ENCODE measurements around the gene SOWAHC. TPM values are rescaled to one million over a fixed set of nuclear protein-coding genes. Genes with fewer than 3 reads are reported as not detected.

The SOWAHC gene
- polyA plus RNA-seq, 1 donor from 2014 or later: 5.8 TPM

GRCh38 chr2:109607766-109608165 is 6.4 kb upstream of the SOWAHC start:
- no peak overlapping the region for H3K4me2 ChIP-seq (ENCODE audit: low read length)
- peaks cover 72% of the 10 kb centered on the region for H3K79me2 ChIP-seq (replicated peaks; ENCODE audit: insufficient read depth, low read length)
- H3K9ac ChIP-seq (ENCODE audit: low read length): no peak overlapping the region
- H3K9me3 ChIP-seq (ENCODE audit: low read length): no peaks in the 10 kb centered on the region
- H3K27me3 ChIP-seq (ENCODE audit: insufficient read depth, low read depth, low read length): no peaks in the 10 kb centered on the region
- no peaks in the 10 kb centered on the region for H3K36me3 ChIP-seq (ENCODE audit: insufficient read depth, low read length)
- no peaks in the 10 kb centered on the region for H4K20me1 ChIP-seq (ENCODE audit: insufficient read depth)
- no peaks in the 10 kb centered on the region for H3K9me2 ChIP-seq (ENCODE audit: insufficient read depth, low read length)
- TF ChIP-seq POLR2AphosphoS5 (IDR thresholded peaks at IDR 0.05) (no peak), EZH2 (IDR thresholded peaks at IDR 0.05; ENCODE audit: borderline replicate concordance, insufficient read depth, low read length, poor library complexity, severe bottlenecking) (no peak), SMC3 (conservative IDR thresholded peaks at IDR 0.05; ENCODE audit: poor library complexity) (no peak), TAF1 (IDR thresholded peaks at IDR 0.05; ENCODE audit: low read depth) (no peak), EP300 (conservative IDR thresholded peaks at IDR 0.05; ENCODE audit: poor library complexity, severe bottlenecking) (no peak), MXI1 (conservative IDR thresholded peaks at IDR 0.05; ENCODE audit: poor library complexity, severe bottlenecking) (no peak), REST (IDR thresholded peaks at IDR 0.05; ENCODE audit: borderline replicate concordance) (no peak), RAD21 (conservative IDR thresholded peaks at IDR 0.05) (no peak)
- TF ChIP-seq, protein P1, sequence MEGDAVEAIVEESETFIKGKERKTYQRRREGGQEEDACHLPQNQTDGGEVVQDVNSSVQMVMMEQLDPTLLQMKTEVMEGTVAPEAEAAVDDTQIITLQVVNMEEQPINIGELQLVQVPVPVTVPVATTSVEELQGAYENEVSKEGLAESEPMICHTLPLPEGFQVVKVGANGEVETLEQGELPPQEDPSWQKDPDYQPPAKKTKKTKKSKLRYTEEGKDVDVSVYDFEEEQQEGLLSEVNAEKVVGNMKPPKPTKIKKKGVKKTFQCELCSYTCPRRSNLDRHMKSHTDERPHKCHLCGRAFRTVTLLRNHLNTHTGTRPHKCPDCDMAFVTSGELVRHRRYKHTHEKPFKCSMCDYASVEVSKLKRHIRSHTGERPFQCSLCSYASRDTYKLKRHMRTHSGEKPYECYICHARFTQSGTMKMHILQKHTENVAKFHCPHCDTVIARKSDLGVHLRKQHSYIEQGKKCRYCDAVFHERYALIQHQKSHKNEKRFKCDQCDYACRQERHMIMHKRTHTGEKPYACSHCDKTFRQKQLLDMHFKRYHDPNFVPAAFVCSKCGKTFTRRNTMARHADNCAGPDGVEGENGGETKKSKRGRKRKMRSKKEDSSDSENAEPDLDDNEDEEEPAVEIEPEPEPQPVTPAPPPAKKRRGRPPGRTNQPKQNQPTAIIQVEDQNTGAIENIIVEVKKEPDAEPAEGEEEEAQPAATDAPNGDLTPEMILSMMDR (IDR thresholded peaks at IDR 0.05; ENCODE audit: poor library complexity, severe bottlenecking): no peak
- H3K27ac ChIP-seq (ENCODE audit: low read length): no peak overlapping the region
- H3F3A ChIP-seq (ENCODE audit: insufficient read depth, low read length, poor library complexity, severe bottlenecking): no peaks in the 10 kb centered on the region
- H3K4me3 ChIP-seq (ENCODE audit: low read length): no peak overlapping the region
- H2AFZ ChIP-seq (ENCODE audit: low read depth, low read length): no peak overlapping the region

DNA sequence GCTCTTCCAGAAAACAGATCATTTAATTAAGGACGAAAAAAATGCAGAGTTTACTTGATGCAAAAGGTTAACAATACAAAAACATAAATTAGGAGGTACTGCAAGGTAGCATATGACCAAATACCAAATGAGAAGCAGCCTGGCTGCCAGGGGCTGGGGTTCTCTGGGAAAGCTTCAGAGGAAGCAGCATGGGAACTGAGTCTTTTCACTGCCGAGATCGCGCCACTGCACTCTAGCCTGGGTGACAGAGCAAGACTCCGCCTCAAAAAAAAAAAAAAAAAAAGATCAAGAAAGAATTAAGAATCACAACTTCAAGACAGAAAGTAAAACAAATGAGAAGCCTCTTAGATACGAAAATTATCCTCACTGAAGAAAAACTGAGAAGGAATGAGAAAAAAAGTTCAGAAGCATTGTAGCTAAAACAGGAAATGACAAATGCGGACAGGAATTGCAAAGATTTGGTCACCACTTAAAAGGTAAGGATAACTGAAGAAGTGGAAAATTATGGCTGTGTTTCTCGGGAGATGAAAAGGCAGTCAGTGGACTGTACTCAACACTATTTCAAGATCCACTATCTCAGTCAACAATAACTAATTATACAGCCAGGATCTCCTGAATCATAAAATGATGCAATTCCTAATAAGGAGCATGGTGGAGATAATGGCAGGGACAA is 4.7 kb upstream of the SOWAHC start:
- Histone ChIP-seq H3K27ac (ENCODE audit: low read length) (no peak overlapping the region), H3K4me3 (ENCODE audit: low read length) (no peak overlapping the region), H2AFZ (ENCODE audit: low read depth, low read length) (no peak overlapping the region), H3K9me3 (ENCODE audit: low read length) (no peaks in the 10 kb centered on the region), H4K20me1 (ENCODE audit: insufficient read depth) (no peaks in the 10 kb centered on the region), H3K9me2 (ENCODE audit: insufficient read depth, low read length) (no peaks in the 10 kb centered on the region), H3K4me2 (ENCODE audit: low read length) (no peak overlapping the region), H3K9ac (ENCODE audit: low read length) (no peak overlapping the region), H3F3A (ENCODE audit: insufficient read depth, low read length, poor library complexity, severe bottlenecking) (no peaks in the 10 kb centered on the region), H3K36me3 (ENCODE audit: insufficient read depth, low read length) (no peaks in the 10 kb centered on the region), H3K79me2 (replicated peaks; ENCODE audit: insufficient read depth, low read length) (peaks cover 76% of the 10 kb centered on the region), H3K27me3 (ENCODE audit: insufficient read depth, low read depth, low read length) (no peaks in the 10 kb centered on the region)
- TF ChIP-seq RAD21 (conservative IDR thresholded peaks at IDR 0.05) (no peak), MXI1 (conservative IDR thresholded peaks at IDR 0.05; ENCODE audit: poor library complexity, severe bottlenecking) (no peak), SMC3 (conservative IDR thresholded peaks at IDR 0.05; ENCODE audit: poor library complexity) (no peak), POLR2AphosphoS5 (IDR thresholded peaks at IDR 0.05) (no peak), EZH2 (IDR thresholded peaks at IDR 0.05; ENCODE audit: borderline replicate concordance, insufficient read depth, low read length, poor library complexity, severe bottlenecking) (no peak), EP300 (conservative IDR thresholded peaks at IDR 0.05; ENCODE audit: poor library complexity, severe bottlenecking) (no peak), TAF1 (IDR thresholded peaks at IDR 0.05; ENCODE audit: low read depth) (no peak), REST (IDR thresholded peaks at IDR 0.05; ENCODE audit: borderline replicate concordance) (no peak)
- TF ChIP-seq, protein P1 (IDR thresholded peaks at IDR 0.05; ENCODE audit: poor library complexity, severe bottlenecking): no peak
